ENCODE results near the gene TMEM244. TPM values are rescaled to one million over a fixed set of nuclear protein-coding genes. Genes with fewer than 3 reads are reported as not detected.

TMEM244 gene
- total RNA-seq, 4 donors from 2014 or later: not detected

DNA sequence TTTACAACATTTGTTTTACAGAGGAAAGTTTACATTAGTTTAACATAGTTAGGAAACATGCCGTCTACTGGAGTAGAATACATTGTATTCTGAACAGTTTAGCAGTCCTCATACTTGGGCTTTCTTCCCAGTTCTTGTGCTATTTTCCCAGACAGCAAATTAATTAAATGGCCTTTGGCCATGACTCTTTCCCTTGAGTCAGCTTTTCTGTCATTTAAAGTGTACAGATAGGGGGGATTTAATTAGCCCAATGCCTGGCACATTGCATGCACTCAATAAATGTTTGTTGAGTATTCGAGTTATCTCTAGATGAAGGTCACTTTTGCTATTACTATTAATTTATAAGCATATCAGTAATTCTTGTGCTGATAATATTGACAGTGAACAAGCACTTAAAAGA, 1.6 kb downstream of the TMEM244 start:
- intact Hi-C loops (cut with DNase I; ENCODE audit: low total_unique reads) (no loop called here), in situ Hi-C loops (cut with MboI; ENCODE audit: low pct_ligation_motif_present in 1 of 4, low pct_unique_long_range_greater_than_20kb in 1 of 4, low sequenced_read_pairs in 3 of 4) (no loop called here)
- no peak overlapping the region for H3K27ac ChIP-seq
- 25 to 48% methylated on average over 2 of the region's 2 CpGs for WGBS, 2 donors (ENCODE audit: low coverage in 1 of 2)
- no peaks in the 10 kb centered on the region for H3K27me3 ChIP-seq
- H3K36me3 ChIP-seq: no peaks in the 10 kb centered on the region
- no peak for DNase-seq
- no peaks in the 10 kb centered on the region for H3K9me3 ChIP-seq
- TF ChIP-seq POLR2A (IDR thresholded peaks at IDR 0.05) (no peak), POLR2AphosphoS5 (IDR thresholded peaks at IDR 0.05) (no peak), CTCF (IDR thresholded peaks at IDR 0.05) (no peak), EP300 (IDR thresholded peaks at IDR 0.05; ENCODE audit: low read depth) (no peak)
- no peak overlapping the region for H3K4me3 ChIP-seq
- peaks cover 0 to 3% (median 0%) of the 10 kb centered on the region in 4 donors for H3K4me1 ChIP-seq

DNA sequence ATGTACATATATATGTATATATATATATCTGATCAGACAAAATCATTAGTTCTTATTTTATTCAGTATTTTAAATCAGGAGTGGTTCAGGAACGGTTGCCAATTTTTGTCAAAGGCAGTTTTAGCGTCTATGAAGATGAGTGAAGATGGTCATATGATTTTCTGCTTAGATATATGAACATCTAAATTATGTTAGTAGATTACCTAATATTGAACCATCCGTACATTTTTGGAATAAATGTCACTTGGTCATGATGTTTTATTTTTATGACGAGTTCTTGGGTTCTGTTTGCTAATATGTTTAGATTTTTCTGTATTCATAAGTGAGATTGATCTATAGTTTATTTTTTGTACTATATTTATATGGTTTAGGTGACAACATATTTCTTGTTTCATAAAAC, 3.3 kb downstream of the TMEM244 start:
- H3K36me3 ChIP-seq: no peaks in the 10 kb centered on the region
- intact Hi-C loops (cut with DNase I; ENCODE audit: low total_unique reads) (no loop called here), in situ Hi-C loops (cut with MboI; ENCODE audit: low pct_ligation_motif_present in 1 of 4, low pct_unique_long_range_greater_than_20kb in 1 of 4, low sequenced_read_pairs in 3 of 4) (no loop called here)
- TF ChIP-seq EP300 (IDR thresholded peaks at IDR 0.05; ENCODE audit: low read depth) (no peak), POLR2AphosphoS5 (IDR thresholded peaks at IDR 0.05) (no peak), POLR2A (IDR thresholded peaks at IDR 0.05) (no peak), CTCF (IDR thresholded peaks at IDR 0.05) (no peak)
- H3K27ac ChIP-seq: no peak overlapping the region
- H3K4me1 ChIP-seq: peaks cover 0 to 3% (median 0%) of the 10 kb centered on the region in 4 donors
- no peak for DNase-seq
- H3K27me3 ChIP-seq: no peaks in the 10 kb centered on the region
- 70 to 94% methylated on average over 4 of the region's 4 CpGs for WGBS, 2 donors (ENCODE audit: low coverage in 1 of 2)
- no peak overlapping the region for H3K4me3 ChIP-seq
- no peaks in the 10 kb centered on the region for H3K9me3 ChIP-seq

- Histone ChIP-seq H3K27me3 (no peaks in the 10 kb centered on the region), H3K27ac (no peak overlapping the region), H3K4me3 (no peak overlapping the region), H3K9me3 (no peaks in the 10 kb centered on the region), H3K4me1 (no peaks in the 10 kb centered on the region), H3K36me3 (no peaks in the 10 kb centered on the region)
- intact Hi-C loops (cut with DNase I; ENCODE audit: low total_unique reads) (no loop called here), in situ Hi-C loops (cut with MboI; ENCODE audit: low pct_ligation_motif_present in 1 of 4, low pct_unique_long_range_greater_than_20kb in 1 of 4, low sequenced_read_pairs in 3 of 4) (no loop called here)
- TF ChIP-seq POLR2AphosphoS5 (IDR thresholded peaks at IDR 0.05) (no peak), EP300 (IDR thresholded peaks at IDR 0.05; ENCODE audit: low read depth) (no peak), CTCF (IDR thresholded peaks at IDR 0.05) (no peak), POLR2A (IDR thresholded peaks at IDR 0.05) (no peak)
- DNase-seq: no peak
- WGBS, 2 donors (ENCODE audit: low coverage in 1 of 2): 83 to 86% methylated on average over 2 to 3 of the region's 3 CpGs
Measured at GRCh38 chr6:129853996-129854711, 7.0 kb downstream of the TMEM244 start.

DNA sequence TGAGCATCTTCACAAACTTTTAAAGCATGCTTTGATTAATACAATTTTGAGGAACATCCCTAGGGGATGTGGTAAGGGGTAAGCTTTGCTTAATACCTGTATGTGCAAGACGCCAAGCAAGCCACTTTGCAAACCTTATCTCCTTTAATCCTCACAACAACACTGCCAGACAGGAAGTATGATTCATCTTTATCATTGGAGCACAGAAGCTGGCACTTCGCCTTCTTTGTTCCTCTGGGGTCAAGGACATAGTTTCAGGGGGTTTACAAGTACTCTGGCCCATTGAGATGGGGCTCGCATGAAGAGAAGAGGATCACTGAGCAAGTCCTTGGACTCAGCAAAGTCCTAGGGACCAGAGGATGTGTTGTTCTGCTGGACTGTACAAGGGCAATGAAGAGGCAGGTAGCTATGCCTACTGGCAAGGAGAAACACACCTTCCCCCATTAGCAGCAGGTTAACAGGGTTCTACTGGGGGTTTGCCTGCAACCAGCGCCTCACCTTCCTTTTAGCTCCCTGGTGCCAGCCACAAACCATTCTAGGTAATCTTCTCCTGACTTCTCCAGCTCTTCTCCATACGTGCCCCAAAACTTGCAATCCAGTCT, 8.8 kb downstream of the TMEM244 start:
- intact Hi-C loops (cut with DNase I; ENCODE audit: low total_unique reads): no loop called here
- in situ Hi-C loops (cut with MboI; ENCODE audit: low pct_ligation_motif_present in 1 of 4, low pct_unique_long_range_greater_than_20kb in 1 of 4, low sequenced_read_pairs in 3 of 4): no loop called here
- Histone ChIP-seq H3K27ac (no peak overlapping the region), H3K27me3 (no peaks in the 10 kb centered on the region), H3K9me3 (no peaks in the 10 kb centered on the region), H3K36me3 (no peaks in the 10 kb centered on the region), H3K4me3 (no peak overlapping the region), H3K4me1 (no peaks in the 10 kb centered on the region)
- WGBS, 2 donors (ENCODE audit: low coverage in 1 of 2): 60 to 63% methylated on average over 3 to 5 of the region's 5 CpGs
- no peak for DNase-seq
- TF ChIP-seq POLR2AphosphoS5 (IDR thresholded peaks at IDR 0.05) (no peak), EP300 (IDR thresholded peaks at IDR 0.05; ENCODE audit: low read depth) (no peak), POLR2A (IDR thresholded peaks at IDR 0.05) (no peak), CTCF (IDR thresholded peaks at IDR 0.05) (no peak)
